Left kidney (tissue), 2 donors: ENCODE results near the gene PRKAR2A. TPM values are rescaled to one million over a fixed set of nuclear protein-coding genes. Genes with fewer than 3 reads are reported as not detected.
"Not testable (repeated sequence)": the region's sequence is repeated elsewhere in the genome, so short reads cannot be mapped to it uniquely, and the experiment has no call there.

Source experiments
- DNase-seq: peaks from one replicate; pipeline ENCODE4 v3.0.0-alpha.2; 2013
- polyA plus RNA-seq: library from polyadenylated mRNA; unstranded; fragments of 120-200 nt; gene quantifications from one replicate; pipeline ENCODE4 v1.2.1, GENCODE V29; 2013; ENCODE audit not compliant: insufficient read length

The PRKAR2A gene
- polyA plus RNA-seq, 1 donor = 47.8 TPM

DNA sequence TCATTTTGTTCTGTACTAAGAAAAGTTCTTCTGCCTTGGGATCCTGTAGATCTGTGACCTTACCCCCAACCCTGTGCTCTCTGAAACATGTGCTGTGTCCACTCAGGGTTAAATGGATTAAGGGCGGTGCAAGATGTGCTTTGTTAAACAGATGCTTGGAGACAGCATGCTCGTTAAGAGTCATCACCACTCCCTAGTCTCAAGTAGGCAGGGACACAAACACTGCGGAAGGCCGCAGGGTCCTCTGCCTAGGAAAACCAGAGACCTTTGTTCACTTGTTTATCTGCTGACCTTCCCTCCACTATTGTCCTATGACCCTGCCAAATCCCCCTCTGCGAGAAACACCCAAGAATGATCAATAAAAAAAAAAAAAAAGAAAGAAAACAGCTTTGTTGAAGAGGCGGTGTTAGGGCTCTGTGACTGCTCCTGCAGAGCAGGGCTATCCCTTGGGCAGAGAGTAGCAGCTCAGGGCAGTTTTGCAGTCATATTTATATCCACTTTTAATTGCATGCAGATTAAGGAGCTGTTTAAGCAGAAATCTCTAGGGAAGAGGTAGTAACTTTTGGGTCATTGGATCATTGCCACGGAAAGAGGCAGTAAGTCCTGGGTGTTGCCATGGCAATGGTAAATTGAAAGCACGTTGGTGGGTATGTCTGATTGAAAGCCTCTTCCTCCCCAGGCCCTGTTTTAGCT lies 112.5 kb downstream of the PRKAR2A start:
- DNase-seq = not testable (repeated sequence)

DNA sequence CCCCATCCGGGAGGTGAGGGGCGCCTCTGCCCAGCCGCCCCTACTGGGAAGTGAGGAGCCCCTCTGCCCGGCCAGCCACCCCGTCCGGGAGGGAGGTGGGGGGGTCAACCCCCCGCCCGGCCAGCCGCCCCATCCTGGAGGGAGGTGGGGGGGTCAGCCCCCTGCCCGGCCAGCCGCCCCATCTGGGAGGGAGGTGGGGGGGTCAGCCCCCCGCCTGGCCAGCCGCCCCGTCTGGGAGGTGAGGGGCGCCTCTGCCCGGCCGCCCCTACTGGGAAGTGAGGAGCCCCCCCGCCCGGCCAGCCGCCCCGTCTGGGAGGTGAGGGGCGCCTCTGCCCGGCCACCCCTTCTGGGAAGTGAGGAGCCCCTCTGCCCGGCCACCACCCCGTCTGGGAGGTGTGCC lies 113.1 kb downstream of the PRKAR2A start:
- not testable (repeated sequence) for DNase-seq

DNA sequence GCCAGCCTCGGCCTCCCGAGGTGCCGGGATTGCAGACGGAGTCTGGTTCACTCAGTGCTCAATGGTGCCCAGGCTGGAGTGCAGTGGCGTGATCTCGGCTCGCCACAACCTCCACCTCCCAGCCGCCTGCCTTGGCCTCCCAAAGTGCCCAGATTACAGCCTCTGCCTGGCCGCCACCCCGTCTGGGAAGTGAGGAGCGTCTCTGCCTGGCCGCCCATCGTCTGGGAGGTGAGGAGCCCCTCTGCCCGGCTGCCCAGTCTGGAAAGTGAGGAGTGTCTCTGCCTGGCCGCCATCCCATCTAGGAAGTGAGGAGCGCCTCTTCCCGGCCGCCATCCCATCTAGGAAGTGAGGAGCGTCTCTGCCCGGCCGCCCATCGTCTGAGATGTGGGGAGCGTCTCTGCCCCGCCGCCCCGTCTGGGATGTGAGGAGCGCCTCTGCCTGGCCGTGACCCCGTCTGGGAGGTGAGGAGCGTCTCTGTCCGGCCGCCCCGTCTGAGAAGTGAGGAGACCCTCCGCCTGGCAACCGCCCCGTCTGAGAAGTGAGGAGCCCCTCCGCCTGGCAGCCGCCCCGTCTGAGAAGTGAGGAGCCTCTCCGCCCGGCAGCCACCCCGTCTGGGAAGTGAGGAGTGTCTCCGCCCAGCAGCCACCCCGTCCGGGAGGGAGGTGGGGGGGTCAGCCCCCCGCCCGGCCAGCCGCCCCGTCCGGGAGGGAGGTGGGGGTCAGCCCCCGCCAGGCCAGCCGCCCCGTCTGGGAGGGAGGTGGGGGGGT lies 113.7 kb downstream of the PRKAR2A start:
- not testable (repeated sequence) for DNase-seq

DNA sequence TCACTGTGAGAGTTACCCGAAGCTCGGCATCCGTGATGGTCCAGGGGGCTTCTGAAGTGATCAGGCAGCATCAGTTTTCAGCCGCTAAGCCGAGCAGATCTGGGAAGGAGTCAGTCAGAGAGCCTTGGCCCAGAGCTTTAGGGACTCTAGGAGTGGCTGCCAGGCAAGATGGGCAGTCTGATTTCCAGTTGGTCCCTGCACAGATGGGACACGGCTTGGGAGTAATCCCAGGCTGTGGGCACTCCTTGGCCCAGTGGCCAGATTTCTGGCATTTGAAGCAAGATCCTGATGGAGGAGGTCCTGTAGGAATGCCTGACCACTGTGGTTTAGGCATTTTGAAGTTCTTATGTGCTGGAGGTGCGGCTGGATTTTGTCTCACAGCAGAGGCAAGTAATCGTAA lies 120.2 kb downstream of the PRKAR2A start:
- no peak for DNase-seq

DNA sequence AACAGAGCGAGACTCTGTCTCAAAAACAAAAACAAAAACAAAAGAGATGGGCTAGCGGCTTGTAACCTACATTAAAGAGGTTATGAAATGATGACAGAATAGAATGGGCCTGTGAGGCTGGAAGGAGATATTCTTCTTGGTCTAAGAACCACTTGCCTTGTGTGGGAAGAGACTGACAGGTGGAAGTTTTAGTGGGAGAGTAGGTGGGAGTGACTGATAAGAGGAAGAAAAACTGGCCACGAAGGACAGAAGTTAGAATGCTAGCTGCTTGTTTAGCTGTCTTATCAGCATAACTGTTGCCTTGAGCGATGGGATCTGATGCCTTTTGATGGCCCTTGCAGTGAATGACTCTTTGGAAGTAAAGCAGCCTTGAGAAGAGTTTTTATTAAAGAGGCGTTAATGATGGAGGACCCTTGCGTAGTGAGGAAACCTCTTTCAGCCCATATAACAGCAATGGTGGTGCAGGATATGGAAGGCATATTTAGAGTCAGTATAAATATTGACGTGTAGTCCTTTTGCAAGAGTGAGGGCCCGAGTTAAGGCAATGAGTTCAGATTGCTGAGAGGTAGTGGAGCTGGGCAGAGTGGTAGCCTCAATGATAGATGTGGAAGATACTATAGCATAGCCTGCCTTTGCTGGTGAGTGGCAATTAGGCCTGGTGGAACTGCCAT lies 122.4 kb downstream of the PRKAR2A start:
- DNase-seq = not testable (repeated sequence)

DNA sequence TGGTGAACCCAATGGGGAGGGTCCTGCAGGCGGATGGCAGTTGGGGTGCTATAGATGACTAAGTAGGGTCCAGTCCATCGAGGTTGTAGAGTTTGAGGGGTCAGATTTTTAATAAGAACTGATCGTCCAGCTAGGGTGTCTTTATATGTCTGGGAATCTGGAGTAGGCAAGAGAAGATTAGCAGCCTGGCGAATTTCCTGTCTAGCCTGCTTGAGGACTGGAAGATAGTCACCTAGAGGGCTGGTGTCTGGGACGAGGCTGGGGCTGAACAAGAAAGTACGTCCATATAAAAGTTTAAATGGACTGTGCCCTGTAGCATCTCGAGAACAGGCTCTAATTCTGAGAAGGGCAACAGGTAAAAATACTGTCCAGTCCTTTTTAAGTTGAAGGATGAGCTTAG lies 123.9 kb downstream of the PRKAR2A start:
- no peak for DNase-seq

DNA sequence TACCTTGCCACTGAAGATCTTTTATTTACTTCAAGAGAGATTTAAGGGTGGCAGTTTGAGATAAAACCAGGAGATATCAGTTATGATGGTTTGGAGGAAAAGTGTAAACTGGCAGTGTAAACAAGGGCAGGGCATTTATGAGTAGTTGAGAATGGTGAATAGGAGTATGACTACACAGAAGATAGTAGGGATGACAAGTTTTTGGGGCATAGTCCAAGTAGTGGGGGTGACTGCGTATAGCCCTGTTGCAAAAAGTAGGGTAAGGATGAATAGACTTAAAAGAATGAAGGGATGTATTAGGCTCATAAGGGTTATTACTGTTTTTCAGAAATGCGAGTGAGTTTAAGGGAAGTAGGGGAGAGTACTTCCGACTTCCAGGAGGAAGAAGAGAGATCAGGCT lies 124.4 kb downstream of the PRKAR2A start:
- not testable (repeated sequence) for DNase-seq

DNA sequence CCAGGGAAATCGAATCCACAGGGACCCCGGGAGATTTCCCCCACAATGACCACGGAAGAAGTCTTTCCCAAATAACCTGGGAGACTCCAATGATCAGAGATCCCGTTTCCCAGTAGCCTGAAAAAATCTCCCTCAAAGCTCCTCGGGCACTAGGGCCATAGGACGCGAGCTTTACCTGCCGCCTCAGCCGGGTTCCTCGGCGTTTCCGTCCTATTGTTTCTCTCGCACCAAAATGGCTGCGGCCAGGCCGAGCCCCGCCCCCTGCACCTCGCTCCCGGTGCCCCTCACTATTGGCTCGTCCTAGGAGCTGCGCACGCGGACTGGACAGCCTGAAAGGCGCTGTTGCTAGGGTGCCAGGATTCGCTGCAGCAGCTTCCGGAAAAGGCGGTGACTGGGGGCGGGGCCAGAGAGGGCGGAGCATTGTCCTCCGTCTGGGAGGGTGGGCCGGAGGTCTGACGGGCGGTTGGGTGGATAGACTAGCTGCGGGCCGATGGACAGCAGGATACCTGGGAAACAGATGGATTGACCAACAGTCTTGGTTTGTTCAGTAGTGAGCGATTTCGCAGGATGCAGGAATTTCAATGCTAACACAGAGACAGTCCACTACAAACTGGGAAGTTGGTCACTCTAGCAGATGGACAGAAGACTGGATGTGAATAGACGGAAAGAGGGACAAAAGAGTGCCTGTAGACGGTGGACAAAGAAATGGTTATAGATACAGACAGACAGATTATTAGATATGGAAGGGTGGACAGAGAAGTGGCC lies 130.5 kb downstream of the PRKAR2A start, which contains the start of gene IP6K2:
Gene IP6K2, minus strand, starts transcription at position 240 of the 765 bp plus-strand sequence. CDS start 21,930 bp downstream, outside the sequence.
- peak; percentile 97 for DNase-seq

DNA sequence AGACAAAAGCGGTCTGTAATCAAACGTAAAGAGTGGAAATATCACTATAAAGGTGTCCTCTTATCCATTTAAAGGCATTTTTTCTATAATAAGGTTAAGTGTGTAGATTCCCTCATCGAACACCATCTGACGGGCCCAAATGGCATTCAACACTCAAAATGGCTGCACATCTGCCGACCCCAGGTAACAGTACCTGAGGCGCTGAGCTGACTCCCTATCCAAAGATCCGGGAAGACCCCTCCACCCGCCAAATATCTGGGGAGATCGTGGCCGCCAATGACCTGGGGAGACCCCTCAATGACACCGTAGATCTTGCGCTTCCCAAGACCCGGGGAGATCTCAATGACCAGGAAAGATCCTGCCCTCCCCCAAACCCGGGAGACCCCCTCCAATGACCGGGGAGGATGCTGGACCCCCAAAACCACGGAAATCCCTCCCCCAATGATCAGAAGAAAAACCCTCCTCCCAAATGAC lies 131.1 kb downstream of the PRKAR2A start:
- DNase-seq = peak; percentile 61

DNA sequence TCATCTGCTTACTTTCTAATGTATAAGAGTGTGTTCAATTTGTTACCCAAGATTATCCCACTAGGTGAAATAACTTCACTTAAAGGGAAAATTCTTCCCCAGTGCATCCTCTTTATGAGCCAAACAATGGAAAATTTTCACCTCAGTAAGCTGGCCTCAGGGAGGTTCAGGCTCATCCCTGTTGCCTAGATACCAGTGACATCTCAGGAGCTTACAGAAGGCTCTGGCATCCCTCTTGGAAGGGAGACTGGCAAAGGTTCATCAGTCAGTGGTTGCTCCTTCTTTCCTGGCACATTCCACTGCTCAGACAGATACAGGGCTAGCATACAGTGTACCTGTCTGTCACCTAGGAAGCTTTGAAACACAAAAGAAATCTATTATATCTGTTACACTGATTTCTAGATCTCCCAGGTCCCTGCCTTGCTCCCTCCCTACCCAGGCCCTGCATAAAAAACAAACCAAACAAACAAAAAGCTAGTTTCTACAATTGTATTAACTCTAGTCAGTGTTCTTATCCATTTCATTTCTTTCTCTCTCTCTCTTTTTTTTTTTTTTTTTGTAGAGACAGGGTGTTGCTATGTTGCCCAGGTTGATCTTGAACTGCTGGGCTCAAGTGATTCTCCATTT lies 132.4 kb downstream of the PRKAR2A start:
- DNase-seq = no peak

DNA sequence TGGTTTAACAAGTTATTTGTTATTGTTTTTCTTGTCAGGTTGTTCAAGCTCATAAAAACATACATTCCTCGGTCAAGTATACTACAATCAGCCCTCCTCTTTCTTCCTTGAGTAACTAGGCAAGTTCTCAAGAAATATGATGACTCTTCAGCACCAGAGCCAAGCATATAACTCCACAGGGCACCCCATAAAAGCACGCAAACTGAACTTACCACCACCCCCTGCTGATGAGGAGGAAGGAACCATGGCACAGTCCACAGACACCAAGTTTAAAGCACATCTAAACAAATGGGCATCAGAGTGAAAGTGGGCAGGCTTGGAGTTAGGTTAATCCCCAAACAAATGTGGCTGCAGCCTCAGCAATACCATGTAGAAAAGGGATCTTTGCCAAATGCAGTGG lies 135.9 kb downstream of the PRKAR2A start:
- DNase-seq = no peak

DNA sequence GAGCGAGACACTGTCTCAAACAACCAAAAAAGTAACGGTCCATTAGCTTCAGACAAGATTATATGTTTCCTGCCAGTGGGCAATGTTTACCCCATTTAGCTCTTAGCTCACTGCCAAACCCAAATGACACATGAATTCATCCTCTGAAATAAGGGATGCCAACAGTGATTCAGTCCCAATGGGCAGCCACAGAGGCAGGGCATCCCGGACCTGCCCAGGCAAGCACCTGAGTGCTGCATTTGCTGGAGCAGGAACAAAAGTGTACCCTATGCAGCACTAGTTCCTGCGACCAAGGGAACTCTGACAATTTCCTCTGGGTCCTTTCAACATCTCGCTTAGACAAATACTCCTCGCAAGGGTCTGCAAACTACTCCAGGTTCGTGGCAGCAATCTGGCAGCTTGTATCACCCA lies 138.6 kb downstream of the PRKAR2A start:
- no peak for DNase-seq

DNA sequence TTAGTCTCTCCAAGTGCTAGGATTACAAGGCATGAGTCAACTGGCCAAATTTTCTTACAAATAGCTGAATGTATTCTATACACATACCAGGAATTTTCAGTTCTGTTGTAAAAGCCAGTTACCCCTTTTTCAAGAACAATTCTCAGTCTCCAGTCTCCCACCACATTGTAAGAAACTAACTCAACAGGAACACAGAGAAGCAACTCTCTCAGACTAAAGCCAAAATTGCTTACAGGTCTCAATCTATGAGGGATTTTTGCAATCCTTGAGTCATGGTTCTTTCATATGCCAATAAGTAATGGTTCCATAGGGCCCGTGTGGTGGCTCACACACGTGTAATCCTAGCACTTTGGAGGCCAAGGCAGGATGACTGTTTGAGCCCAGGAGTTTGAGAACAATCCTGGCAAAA lies 139.2 kb downstream of the PRKAR2A start:
- DNase-seq = no peak

DNA sequence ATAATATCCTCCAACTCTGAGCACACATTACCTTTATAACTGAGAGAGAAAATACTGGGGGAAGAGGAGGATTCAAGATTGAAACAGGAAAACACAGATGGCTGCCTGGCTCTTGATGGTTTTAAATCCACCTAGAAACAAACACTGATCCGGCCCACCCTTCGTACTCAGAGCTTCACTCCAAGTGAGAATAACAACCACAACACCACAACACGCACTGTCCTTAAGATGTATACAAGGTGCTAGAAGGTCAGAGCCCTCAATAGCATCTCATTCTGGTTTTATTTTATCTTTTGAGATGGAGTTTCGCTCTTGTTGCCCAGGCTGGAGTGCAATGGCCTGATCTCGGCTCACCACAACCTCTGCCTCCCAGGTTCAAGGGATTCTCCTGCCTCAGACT lies 140.5 kb downstream of the PRKAR2A start:
- no peak for DNase-seq

DNA sequence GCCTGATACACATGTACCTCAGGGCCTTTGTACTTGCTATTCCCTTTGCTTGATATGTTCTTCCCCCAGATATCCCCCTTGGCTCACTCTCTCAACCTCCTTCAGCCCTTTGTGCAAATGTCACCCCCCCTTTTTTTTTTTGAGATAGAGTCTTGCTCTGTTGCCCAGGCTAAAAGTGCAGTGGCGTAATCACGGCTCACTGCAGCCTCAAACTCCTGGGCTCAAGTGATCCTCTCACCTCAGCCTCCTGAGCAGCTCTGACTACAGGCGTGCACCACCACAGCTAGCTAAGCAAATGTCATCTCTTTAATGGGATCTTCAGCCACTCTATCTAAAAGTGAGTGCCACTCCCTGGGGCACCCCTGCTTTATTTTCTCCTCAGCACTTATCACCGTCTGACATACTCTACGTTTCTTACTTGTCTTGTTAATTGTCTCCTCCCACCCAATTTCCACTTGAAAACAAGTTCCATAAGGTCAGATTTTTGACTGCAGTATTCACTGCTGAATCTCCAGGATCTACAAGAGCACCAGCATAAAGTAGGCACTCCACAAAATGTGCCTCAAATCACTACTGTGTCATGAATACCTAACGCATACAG lies 145.3 kb downstream of the PRKAR2A start:
- no peak for DNase-seq

DNA sequence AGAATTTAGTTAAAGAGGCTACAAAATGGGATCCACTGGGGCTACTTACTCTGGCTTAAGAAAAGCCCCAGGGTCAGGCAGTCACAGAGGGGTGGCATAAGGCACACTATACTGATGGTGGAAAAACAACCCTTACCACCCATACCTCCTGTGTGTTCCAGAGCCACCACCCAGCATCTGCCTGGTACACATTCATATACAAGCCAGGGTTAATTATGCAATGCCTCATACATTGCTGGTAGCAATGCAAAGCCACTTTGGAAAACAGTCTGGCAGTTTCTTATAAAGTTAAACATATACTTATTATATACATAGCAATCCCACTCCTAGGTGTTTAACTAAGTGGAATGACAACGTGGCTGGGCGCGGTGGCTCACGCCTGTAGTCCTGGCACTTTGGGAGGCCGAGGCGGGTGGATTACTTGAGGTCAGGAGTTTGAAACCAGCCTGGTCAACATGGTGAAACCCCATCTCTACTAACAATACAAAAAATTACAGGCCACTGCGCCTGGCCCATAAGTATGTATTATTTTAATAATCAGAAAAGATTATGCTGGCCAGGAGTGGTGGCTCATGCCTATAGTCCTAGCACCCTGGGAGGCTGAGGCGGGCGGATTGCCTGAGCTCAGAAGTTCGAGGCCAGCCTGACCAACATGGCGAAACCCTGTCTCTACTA lies 146.8 kb downstream of the PRKAR2A start:
- DNase-seq = no peak

DNA sequence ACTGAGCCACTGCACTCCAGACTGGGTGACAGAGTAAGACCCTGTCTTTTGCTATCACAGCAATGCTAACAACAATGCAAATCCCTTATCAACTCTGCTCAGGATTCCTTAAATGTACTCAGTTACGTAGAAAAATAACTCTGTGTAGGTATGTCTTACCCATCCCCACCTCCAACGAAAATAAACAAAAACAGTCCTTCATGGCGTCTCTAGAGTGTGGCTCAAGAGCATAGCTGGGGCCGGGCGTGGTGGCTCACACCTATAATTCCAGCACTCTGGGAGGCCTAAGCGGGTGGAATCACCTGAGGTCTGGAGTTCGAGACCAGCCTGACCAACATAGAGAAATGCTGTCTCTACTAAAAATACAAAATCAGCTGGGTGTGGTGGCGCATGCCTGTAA lies 148.8 kb downstream of the PRKAR2A start:
- no peak for DNase-seq

DNA sequence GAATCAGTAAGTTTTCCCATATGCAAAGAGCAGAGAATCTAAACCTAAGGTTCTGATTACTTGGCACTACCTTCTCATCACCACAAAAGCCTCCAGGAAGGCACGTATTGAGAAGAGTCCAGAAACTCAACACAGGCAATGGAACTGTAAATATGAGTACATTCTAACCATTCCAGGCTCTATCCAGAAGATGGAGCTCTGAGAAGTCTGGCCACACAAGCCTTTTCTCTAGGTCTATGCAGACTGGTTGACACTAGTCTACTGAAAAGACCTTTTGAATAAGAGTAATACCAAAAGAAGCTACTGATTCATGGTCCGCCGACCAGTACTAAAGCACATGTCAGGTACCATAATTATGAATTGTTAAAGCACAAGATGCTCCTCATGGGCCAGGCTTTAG lies 149.7 kb downstream of the PRKAR2A start:
- no peak for DNase-seq

DNA sequence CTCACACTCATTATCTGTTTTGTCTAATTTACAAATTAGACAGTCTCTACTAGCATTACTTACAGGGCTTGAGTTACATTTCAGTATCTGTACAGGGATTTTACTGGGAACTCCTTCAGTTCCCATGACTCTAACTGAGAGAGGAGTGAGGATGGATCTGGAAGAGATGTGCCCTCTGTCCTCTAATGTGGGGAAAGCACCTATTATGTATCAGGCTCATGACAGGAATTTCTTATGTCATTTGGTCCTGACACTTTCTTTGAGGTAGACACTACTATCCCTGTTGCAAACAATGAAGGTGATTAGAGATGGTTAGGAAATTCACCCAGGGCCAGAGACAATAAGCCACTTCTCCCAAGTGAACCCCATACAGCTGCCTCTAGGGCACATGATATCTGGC lies 151.1 kb downstream of the PRKAR2A start:
- no peak for DNase-seq
